Mucosa of descending colon (tissue), 3 donors: ENCODE measurements around the gene MRPL20. TPM values are rescaled to one million over a fixed set of nuclear protein-coding genes. Genes with fewer than 3 reads are reported as not detected.

Experiments
- ATAC-seq: fragments of 200-7000 bp; cut with Tn5 transposase; one replicate; pipeline ENCODE4 v1.9.1; 2020; ENCODE audit warnings: mild to moderate bottlenecking, moderate library complexity
- DNase-seq, 3 donors: peaks; one replicate each; pipeline ENCODE4 v3.0.0-alpha.2; 2020
- H3K36me3 ChIP-seq: fragments of 200-600 bp; one replicate; pipeline ENCODE4 v1.8.0; 2021; ENCODE audit warnings: low read depth, mild to moderate bottlenecking
- H3K4me1 ChIP-seq: fragments of 200-600 bp; one replicate; pipeline ENCODE4 v1.8.0; 2021; ENCODE audit warnings: low read depth, mild to moderate bottlenecking
- H3K4me3 ChIP-seq: fragments of 200-600 bp; one replicate; pipeline ENCODE4 v1.8.0; 2021; ENCODE audit warnings: mild to moderate bottlenecking
- H3K9me3 ChIP-seq: fragments of 200-600 bp; one replicate; pipeline ENCODE4 v1.8.0; 2021; ENCODE audit warnings: mild to moderate bottlenecking
- intact Hi-C, 2 donors: fragments of 100-400 bp; cut with DNase I in 1 of 2; cut with micrococcal nuclease in 1 of 2; formaldehyde crosslinking; loops; one replicate each; pipeline versions ENCODE4 v1.11.0 to v1.11.1; 2022; cut with DNase I, micrococcal nuclease
- total RNA-seq, 3 donors: library from RNA; stranded (reverse); fragmentation: NEBNext Ultra II Directional in 2 of 3; extraction: Animal tissue kit (Norgen Biotek cat#: 25700) in 2 of 3; gene quantifications; one replicate each; pipeline versions ENCODE4 v1.2.1 to v1.2.4, GENCODE V29; 2021 to 2023
- TF ChIP-seq, protein P1 (sequence below): fragments of 200-600 bp; IDR thresholded peaks from one replicate; pipeline ENCODE4 v1.8.0; 2022; ENCODE audit warnings: antibody characterized with exemption, mild to moderate bottlenecking
- donor health status: DM: no; HTN: no; CAD: no; lungs with moderate emphysema.
- donor health status: DM: no; HTN: no; CAD: no.
- donor health status: DM: no; HTN: yes; CAD: no.

The MRPL20 gene
- total RNA-seq, 3 donors from 2014 or later, result 75.7 to 106 (median 105) TPM

DNA sequence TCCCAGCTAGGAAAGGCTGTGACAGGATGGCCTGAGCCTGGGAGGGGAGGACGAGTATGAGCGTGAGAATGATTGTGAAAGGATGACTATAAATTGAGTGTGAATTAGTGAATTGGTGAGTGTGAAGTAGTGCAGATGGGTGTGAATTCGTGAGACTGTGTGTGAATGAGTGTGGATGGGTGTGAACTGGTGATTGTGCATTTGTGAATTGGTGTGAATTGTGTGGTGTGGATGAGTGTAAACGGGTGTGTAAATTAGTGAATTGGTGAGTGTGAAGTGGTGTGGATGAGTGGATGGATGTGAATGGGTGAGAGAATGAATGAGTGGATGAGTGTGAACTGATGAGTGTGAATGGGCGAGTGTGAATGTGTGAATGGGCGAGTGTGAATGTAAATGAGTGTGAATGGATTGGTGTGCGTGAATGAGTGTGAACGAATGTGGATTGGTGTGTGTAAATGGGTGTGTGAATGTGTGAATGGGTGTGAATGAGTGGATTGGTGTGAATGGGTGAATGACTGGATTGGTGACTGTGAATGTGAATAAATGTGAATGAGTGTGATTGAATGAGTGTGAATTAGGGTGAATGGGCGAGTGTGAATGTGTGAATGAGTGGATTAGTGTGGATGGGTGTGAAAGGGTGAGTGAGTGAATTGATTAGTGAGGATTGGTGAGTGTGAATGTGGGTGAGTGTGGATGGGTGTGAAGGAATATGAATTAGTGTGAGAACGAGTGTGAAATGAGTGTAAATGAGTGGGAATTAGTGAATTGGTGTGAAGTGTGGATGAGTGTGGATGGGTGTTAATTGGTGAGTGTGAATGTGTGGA, 41.0 kb downstream of the MRPL20 start:
- H3K36me3 ChIP-seq, result no peaks in the 10 kb centered on the region
- intact Hi-C loops, result no loop called here
- TF ChIP-seq, protein P1, sequence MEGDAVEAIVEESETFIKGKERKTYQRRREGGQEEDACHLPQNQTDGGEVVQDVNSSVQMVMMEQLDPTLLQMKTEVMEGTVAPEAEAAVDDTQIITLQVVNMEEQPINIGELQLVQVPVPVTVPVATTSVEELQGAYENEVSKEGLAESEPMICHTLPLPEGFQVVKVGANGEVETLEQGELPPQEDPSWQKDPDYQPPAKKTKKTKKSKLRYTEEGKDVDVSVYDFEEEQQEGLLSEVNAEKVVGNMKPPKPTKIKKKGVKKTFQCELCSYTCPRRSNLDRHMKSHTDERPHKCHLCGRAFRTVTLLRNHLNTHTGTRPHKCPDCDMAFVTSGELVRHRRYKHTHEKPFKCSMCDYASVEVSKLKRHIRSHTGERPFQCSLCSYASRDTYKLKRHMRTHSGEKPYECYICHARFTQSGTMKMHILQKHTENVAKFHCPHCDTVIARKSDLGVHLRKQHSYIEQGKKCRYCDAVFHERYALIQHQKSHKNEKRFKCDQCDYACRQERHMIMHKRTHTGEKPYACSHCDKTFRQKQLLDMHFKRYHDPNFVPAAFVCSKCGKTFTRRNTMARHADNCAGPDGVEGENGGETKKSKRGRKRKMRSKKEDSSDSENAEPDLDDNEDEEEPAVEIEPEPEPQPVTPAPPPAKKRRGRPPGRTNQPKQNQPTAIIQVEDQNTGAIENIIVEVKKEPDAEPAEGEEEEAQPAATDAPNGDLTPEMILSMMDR, result no peak
- ATAC-seq, result no peak
- DNase-seq, result no peak
- no peak overlapping the region for H3K4me3 ChIP-seq
- no peaks in the 10 kb centered on the region for H3K4me1 ChIP-seq
- no peaks in the 10 kb centered on the region for H3K9me3 ChIP-seq

DNA sequence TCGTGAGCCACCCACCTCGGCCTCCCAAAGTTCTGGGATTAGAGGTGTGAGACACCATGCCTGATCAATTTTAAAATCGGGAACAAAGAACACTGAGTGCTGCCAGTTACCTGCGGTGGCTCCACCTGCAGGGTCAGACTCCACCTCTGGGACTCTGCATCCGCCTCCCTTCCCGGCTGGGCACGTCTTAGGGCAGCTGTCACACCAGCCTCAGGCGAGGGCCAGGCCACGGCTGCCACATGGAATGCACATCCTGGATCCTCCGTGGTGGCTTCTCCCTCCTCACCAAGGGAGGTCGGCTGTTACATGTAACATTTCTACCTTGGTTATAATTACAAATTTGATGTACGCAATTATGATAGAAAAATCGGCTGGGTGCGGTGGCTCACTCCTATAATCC, 42.8 kb downstream of the MRPL20 start:
- H3K9me3 ChIP-seq, result no peaks in the 10 kb centered on the region
- DNase-seq, result peak in 2 of 3 donors; percentile 43 to 49
- no peaks in the 10 kb centered on the region for H3K36me3 ChIP-seq

DNA sequence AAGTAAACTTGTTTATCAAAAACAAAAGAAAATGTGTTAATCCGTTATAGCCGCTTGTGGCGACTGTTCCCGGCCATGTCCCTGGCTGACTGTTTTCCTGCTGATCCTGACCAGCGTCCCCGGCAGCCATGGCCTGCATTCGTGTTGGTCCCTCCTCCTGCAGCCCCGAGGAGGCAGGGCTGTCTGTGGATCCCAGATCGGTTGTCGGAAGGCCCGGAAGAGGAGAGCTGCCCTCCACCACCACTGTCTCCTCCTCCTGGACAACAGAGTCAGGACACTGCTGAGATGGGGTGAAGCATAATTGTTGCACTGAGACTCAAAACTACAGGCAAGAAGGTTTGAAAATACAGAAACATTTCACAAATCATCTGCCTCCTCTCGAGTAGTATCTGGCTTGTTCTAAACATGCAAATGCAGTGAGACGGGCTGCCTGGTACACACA, 45.1 kb downstream of the MRPL20 start:
- intact Hi-C loops, result no loop called here
- Histone ChIP-seq H3K4me1 (no peaks in the 10 kb centered on the region), H3K36me3 (no peaks in the 10 kb centered on the region), H3K4me3 (no peak overlapping the region), H3K9me3 (no peaks in the 10 kb centered on the region)
- no peak for ATAC-seq
- peak in 2 of 3 donors; percentile 29 to 47 for DNase-seq
- TF ChIP-seq, protein P1, result no peak

More for the DNA sequence above, 42.8 kb downstream of the MRPL20 start:
- intact Hi-C loops, result no loop called here
- TF ChIP-seq, protein P1, result no peak
- no peak overlapping the region for H3K4me3 ChIP-seq
- no peaks in the 10 kb centered on the region for H3K4me1 ChIP-seq
- peak; percentile 77 for ATAC-seq

DNA sequence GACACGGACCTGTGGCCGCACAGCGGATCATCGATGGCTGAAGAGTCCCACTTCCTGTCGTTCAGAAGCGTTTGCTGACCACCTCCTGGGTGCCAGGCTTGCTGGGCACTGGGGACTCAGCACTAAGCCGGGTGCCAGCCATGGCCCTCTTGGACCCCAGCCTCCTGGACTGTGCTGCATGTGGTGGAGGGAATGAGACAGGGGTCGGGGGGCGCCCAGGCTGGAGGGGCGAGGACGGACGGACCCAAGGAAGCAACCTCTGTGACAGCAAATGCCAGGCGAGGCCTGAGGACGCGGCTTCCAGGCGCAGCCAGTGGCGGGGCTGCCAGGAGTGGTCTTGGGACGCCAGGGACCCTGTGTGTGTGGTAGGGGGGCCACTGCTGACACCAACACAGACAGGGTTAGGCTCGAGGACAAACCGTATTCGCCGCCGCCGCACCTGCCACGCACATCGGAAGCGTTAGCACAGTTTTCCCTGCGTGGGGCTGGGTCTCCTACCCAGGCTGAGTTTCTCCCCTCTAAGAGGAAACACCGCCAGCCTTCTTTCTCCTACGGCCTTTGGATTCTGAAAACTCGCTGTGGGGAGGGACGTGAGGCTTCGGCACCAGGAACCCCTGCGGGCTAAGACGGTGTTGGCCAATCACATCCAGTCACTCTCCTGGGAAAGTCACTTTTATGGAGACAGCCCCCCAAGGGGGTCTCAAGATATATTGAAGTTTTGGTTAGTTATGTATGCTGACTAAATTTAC, 45.7 kb downstream of the MRPL20 start:
- H3K4me1 ChIP-seq, result peaks cover 3% of the 10 kb centered on the region
- DNase-seq (peak in 2 of 3 donors; percentile 24 to 47), ATAC-seq (no peak)
- H3K36me3 ChIP-seq, result no peaks in the 10 kb centered on the region
- intact Hi-C loops, result no loop called here
- TF ChIP-seq, protein P1, result no peak
- H3K4me3 ChIP-seq, result no peak overlapping the region
- no peaks in the 10 kb centered on the region for H3K9me3 ChIP-seq

DNA sequence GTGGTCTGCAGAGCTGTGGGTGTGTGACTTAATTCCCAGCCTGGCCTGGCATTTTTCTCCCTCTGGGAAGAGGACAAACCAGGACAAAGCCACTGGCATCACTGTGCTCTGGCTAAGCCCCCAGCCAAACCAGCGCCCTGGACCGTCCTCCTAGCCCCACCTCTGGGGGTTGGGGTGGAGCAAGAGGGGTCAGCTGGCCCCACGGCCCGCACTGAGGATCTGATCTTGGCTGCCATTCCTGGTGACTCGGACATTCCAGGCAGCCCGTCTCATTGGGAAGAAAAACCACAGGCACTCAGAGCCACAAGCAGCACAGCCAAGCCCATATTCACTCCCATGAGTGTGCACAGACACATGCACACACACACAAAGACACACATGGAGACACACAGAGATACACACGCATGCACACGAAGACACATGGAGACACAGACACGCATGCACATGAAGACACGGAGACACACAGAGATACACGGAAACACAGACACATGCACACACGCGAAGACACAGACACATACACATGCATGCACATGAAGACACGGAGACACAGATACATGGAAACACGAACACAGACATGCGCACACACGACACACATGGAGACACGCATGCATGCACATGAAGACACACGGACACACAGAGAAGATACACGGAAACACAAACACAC, 46.5 kb downstream of the MRPL20 start:
- H3K4me3 ChIP-seq, result no peak overlapping the region
- TF ChIP-seq, protein P1, result no peak
- DNase-seq (peak in 2 of 3 donors; percentile 60 to 78), ATAC-seq (peak; percentile 39)
- peaks cover 3% of the 10 kb centered on the region for H3K4me1 ChIP-seq
- no peaks in the 10 kb centered on the region for H3K36me3 ChIP-seq
- H3K9me3 ChIP-seq, result no peaks in the 10 kb centered on the region
- intact Hi-C loops, result no loop called here
